ENCODE results near the gene NSMCE4A.

NSMCE4A gene

DNA sequence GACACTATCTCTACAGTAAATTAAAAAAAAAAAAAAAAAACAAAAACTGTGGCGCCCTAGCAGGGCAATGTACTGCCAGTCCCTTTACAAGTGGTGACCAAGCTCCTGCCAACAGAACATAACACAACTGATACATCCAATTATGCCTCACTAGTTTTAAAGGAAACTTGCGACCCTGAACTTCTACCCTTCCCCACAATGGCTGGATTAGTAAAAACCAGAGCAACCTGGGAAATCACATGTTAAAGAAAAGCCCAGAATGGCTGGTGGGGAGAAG lies 63.7 kb downstream of the NSMCE4A start:
- DNase-seq (no peak), ATAC-seq (replicated peaks) (no peak)
- peaks cover 8 to 12% of the 10 kb centered on the region in 2 donors for H3K4me1 Mint-ChIP-seq
- no peak overlapping the region for H3K4me3 Mint-ChIP-seq
- H3K9me3 Mint-ChIP-seq: no peaks in the 10 kb centered on the region
- no peaks in the 10 kb centered on the region for H3K27me3 Mint-ChIP-seq
- H3K36me3 Mint-ChIP-seq: peaks cover 30 to 42% of the 10 kb centered on the region in 2 donors
- H3K27ac Mint-ChIP-seq: no peak overlapping the region

DNA sequence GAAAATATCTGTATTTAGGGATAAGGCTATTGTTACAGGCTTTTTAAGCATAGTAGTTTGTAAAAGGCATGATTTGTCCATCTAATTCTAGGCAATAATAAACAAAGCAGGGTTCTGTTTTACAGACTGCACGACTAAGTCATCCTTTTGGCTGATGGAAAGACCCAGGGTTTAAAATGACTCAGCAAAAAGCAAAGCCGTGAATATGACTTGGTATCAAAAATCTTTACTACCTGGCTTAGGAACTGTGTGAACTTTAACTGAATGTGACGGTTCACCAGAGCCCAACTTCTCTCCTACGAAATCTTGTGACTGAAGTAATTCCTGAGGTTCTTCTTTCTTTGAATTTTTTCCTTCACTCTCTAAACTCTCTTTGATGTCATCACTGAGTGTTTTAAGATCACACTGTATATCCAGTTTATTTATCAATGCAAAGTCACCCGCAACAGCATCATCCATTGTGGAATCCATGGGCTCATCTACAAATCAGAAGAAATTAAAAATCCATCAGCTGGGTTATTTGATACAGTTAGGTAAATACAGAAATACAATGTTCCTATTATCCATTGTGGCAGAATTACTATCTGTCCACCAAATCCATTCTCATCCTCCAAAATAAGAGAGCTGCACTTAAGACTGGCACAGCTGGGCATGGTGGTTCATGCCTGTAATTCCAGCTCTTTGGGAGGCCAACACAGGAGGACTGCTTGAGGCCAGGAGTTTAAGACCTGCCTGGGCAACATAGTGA lies 64.2 kb downstream of the NSMCE4A start:
- H3K27me3 Mint-ChIP-seq: no peaks in the 10 kb centered on the region
- no peaks in the 10 kb centered on the region for H3K9me3 Mint-ChIP-seq
- H3K36me3 Mint-ChIP-seq: peaks cover 30 to 42% of the 10 kb centered on the region in 2 donors
- peak overlapping the region; percentile 86 for H3K27ac Mint-ChIP-seq
- no peak for DNase-seq
- H3K4me3 Mint-ChIP-seq: no peak overlapping the region
- ATAC-seq (replicated peaks): no peak
- H3K4me1 Mint-ChIP-seq: peaks cover 8 to 12% of the 10 kb centered on the region in 2 donors
